ENCODE results near the gene RTF1. TPM values are rescaled to one million over a fixed set of nuclear protein-coding genes. Genes with fewer than 3 reads are reported as not detected.
A peak's percentile ranks its signal among the peaks of the same experiment; 100 is the strongest.

The RTF1 gene
- total RNA-seq, 3 donors from 2014 or later: 26.4 to 50.2 (median 33.1) TPM

GRCh38 chr15:41394924-41395323, 22.0 kb upstream of the RTF1 start:
- TF ChIP-seq CTCF (IDR thresholded peaks at IDR 0.05): no peak
- intact Hi-C loops (cut with DNase I, micrococcal nuclease): no loop called here
- no peaks in the 10 kb centered on the region for H3K36me3 ChIP-seq (ENCODE audit: low read depth)
- no peaks in the 10 kb centered on the region for H3K9me3 ChIP-seq
- no peak for ATAC-seq
- no peaks in the 10 kb centered on the region for H3K4me1 ChIP-seq (ENCODE audit: low read depth)
- DNase-seq: no peak
- H3K4me3 ChIP-seq: no peak overlapping the region

- no peak overlapping the region for H3K4me3 ChIP-seq
- no peak for DNase-seq
- TF ChIP-seq CTCF (IDR thresholded peaks at IDR 0.05): no peak
- H3K36me3 ChIP-seq (ENCODE audit: low read depth): no peaks in the 10 kb centered on the region
- H3K9me3 ChIP-seq: no peaks in the 10 kb centered on the region
- intact Hi-C loops (cut with DNase I, micrococcal nuclease): no loop called here
- no peak for ATAC-seq
- H3K4me1 ChIP-seq (ENCODE audit: low read depth): no peaks in the 10 kb centered on the region
Measured at GRCh38 chr15:41396111-41396510, 20.8 kb upstream of the RTF1 start.

- ATAC-seq: no peak
- H3K4me3 ChIP-seq: peak overlapping the region; percentile 49
- intact Hi-C loops (cut with DNase I, micrococcal nuclease): no loop called here
- H3K9me3 ChIP-seq: no peaks in the 10 kb centered on the region
- no peak for DNase-seq
- no peak for TF ChIP-seq CTCF (IDR thresholded peaks at IDR 0.05)
- H3K4me1 ChIP-seq (ENCODE audit: low read depth): no peaks in the 10 kb centered on the region
- no peaks in the 10 kb centered on the region for H3K36me3 ChIP-seq (ENCODE audit: low read depth)
Measured at GRCh38 chr15:41401904-41402267, 15.0 kb upstream of the RTF1 start.

- TF ChIP-seq CTCF (IDR thresholded peaks at IDR 0.05): no peak
- no peaks in the 10 kb centered on the region for H3K4me1 ChIP-seq (ENCODE audit: low read depth)
- ATAC-seq (no peak), DNase-seq (no peak)
- intact Hi-C loops (cut with DNase I, micrococcal nuclease): no loop called here
- no peaks in the 10 kb centered on the region for H3K36me3 ChIP-seq (ENCODE audit: low read depth)
- no peak overlapping the region for H3K4me3 ChIP-seq
- no peaks in the 10 kb centered on the region for H3K9me3 ChIP-seq
Measured at GRCh38 chr15:41407341-41407740, 9.6 kb upstream of the RTF1 start.

- no peaks in the 10 kb centered on the region for H3K4me1 ChIP-seq (ENCODE audit: low read depth)
- no peaks in the 10 kb centered on the region for H3K9me3 ChIP-seq
- no peak overlapping the region for H3K4me3 ChIP-seq
- no peak for TF ChIP-seq CTCF (IDR thresholded peaks at IDR 0.05)
- DNase-seq (no peak), ATAC-seq (peak; percentile 85)
- H3K36me3 ChIP-seq (ENCODE audit: low read depth): no peaks in the 10 kb centered on the region
- intact Hi-C loops (cut with DNase I, micrococcal nuclease): no loop called here
Measured at GRCh38 chr15:41408234-41408641, 8.7 kb upstream of the RTF1 start.

- no peak overlapping the region for H3K4me3 ChIP-seq
- intact Hi-C loops (cut with DNase I, micrococcal nuclease): no loop called here
- no peak for TF ChIP-seq CTCF (IDR thresholded peaks at IDR 0.05)
Measured at GRCh38 chr15:41411031-41411430, 5.9 kb upstream of the RTF1 start.

More at GRCh38 chr15:41411031-41411430, 5.9 kb upstream of the RTF1 start:
- DNase-seq (no peak), ATAC-seq (no peak)
- H3K36me3 ChIP-seq (ENCODE audit: low read depth): no peaks in the 10 kb centered on the region
- peaks cover 2% of the 10 kb centered on the region for H3K4me1 ChIP-seq (ENCODE audit: low read depth)
- H3K9me3 ChIP-seq: no peaks in the 10 kb centered on the region
